Stimulated activated CD4-positive, alpha-beta T cell treated with anti-CD3 and anti-CD28 coated beads, Interleukin-15, amount 100 ng/mL, for 24 hours (primary cell): Measurements from ENCODE around the gene IGF2BP3.
A peak's percentile ranks its signal among the peaks of the same experiment; 100 is the strongest.

Source experiments
- DNase-seq: peaks from one replicate; pipeline ENCODE4 v3.0.0-alpha.2; 2020

The IGF2BP3 gene

DNA sequence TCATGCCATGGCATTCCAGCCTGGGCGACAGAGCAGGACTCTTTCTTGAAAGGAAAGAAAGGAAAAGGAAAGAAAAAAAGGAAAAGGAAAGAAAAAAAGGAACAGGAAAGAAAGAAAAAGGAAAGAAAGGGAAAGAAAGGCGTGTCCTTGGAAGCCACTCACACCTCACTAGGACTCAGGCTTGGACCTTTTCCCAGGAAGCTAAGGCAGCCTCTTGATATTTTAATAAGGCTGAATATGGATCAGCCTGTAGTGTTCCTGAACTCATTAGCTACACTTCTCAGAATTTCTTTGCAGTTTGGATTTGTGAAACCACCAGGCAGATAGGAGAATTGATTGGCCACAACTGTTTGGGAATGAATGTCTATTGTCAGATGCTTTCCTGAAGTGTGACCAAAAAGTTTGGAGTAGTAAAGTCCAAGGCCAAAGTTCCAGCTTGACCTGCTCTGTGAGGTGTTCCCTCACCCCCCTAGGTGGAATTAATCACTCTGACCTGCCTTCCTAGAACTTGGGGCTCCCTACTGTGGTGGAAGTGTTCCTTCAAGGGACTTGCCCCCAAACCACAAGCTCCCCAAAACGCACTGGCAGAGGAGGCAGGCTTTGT lies 178.2 kb downstream of the IGF2BP3 start:
- DNase-seq = no peak

GRCh38 chr7:23290993-23291392 lies 179.3 kb downstream of the IGF2BP3 start:
- DNase-seq = no peak

- DNase-seq = no peak
These were observed 182.7 kb downstream of the IGF2BP3 start for GRCh38 chr7:23287612-23288011.

DNA sequence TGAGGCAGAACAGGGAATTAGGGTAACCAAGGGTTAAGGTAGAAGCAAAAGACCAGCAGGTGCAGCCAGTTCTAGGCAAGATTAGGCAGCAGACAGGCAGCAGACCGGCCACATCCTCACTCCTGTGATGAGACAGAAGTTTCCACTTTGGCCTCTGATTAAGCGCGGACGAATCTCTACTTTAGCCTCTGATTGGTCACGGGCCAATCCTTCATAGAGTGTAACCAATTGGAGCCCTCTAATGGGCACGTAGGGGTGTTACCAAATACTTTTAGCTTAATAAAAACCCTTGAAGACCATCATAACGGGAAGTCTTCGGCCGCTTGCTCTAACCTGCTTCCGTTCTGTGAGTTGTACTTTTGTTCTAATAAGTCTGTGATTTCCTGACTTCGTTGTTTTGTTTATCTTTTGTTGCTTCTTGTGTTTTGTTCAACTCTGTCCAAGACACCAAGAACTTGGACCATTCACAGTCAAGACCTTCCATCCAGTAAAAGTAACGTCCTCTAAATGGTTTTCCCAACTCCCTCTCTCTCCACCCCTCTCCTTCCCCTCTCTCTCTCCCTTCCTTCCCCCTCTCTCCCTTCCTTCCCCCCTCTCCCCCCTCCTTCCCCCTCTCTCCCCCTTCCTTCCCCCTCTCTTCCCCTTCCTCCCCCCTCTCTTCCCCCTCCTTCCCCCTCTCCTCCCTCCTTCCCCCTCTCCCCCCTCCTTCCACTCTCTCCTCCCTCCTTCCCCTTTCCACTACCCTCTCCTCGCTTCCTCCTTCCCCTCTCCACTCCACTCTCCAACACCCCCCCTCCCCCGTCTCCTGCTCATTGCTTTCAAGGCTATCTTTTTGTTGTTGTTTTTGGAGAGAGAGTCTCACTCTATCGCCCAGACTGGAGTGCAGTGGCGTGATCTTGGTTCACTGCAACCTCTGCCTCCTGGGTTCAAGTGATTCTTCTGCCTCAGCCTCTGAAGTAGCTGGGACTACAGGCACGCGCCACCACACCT lies 184.3 kb downstream of the IGF2BP3 start:
- DNase-seq = no peak

GRCh38 chr7:23284871-23285270 lies 185.4 kb downstream of the IGF2BP3 start:
- DNase-seq = no peak

DNA sequence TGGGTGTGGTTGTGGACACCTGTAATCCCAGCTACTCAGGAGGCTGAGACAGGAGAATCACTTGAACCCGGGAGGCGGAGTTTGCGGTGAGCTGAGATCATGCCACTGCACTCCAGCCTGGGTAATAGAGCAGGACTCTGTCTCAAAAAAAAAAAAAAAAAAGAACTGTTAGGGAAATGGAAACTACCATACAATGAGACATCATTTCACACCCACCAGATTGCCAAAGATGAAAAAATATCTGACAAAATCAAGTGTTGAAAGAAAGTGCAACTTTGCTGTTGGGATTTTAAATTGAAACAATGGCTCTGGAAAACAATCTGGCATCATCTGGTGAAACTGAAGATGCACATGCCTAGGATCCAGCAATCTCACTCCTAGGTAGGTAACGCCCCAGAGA lies 187.2 kb downstream of the IGF2BP3 start:
- DNase-seq = no peak

- DNase-seq = no peak
These were observed 190.3 kb downstream of the IGF2BP3 start for GRCh38 chr7:23279819-23280525.

GRCh38 chr7:23277359-23277989 lies 192.8 kb downstream of the IGF2BP3 start:
- DNase-seq = peak; percentile 25

DNA sequence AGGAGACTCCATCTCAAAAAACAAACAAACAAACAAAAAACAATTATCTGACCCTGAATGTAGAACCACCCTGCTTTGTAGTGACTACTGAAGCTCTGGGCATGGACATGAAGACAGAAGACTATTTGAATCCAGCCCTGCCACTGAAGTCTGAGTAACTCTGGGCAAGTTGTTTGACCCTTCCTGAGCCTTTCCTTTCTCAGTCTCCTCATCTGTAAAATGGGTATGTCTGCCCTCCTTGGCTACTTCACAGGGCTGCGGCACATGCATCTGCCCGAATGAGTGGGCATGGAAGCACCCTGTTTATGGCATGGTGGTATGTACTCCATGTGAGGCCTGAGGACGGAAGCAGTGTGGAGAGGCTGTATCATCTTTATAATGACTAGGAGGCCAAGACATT lies 193.3 kb downstream of the IGF2BP3 start:
- no peak for DNase-seq

GRCh38 chr7:23276376-23276775 lies 193.9 kb downstream of the IGF2BP3 start:
- DNase-seq = no peak

DNA sequence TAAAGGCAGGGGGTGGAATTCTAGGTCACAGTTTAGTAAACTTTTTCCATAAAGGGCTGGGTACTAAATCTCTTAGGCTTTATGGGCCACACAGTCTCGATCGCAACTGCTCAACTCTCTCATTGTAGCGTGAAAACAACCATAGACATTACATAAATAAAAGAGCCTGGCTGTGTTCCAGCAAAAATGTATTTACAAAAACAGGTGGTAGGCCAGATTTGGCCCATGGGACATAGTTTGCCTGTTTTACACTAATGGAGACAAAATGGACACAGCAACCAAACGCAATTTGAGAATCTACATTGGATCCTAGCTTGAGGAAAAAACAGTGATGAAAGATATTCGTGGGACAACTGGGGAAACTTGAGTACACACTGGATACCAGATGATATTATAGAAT lies 194.4 kb downstream of the IGF2BP3 start:
- no peak for DNase-seq

DNA sequence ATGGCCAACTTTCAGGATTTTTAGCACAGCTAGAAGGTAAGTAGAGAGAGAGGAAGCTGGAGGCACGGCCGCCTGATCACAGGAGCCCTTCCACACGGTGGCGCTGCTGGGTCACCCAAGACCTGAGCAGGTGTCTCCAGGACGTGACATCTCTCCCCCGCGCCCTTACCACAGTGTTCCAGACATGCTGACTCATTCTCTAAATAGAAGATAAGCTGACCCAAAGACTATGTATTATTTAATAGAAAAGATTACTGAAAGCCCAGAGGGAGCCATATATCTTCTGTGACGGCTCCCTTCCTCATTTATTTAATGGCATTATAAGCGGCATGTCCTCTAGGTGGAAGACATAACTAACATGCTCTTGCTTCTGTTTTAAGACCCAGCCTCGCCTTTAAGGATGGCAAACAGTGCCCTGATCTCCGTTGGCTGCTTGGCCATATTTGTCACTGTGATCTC lies 197.1 kb downstream of the IGF2BP3 start:
- DNase-seq = peak; percentile 96

GRCh38 chr7:23272275-23272674 lies 198.0 kb downstream of the IGF2BP3 start:
- no peak for DNase-seq

DNA sequence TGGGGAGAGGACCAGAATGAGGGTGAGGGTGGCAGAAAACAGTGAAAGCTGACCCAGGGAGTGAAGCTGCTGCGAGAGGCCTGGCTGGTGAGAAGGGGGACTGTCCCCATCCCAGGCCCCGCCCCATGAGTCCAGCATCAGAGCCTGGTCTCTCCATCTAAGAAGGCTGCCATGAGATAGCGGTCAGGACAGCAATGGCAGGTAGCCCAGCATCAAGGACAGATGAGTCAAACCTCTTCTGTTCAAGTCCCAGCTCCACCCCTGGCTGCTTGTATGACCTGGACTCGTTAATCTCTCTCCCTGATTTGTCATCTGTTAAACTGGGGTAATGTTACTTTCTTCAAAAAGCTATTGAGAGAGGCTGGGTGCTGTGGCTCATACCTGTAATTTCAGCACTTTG lies 201.5 kb downstream of the IGF2BP3 start:
- no peak for DNase-seq

DNA sequence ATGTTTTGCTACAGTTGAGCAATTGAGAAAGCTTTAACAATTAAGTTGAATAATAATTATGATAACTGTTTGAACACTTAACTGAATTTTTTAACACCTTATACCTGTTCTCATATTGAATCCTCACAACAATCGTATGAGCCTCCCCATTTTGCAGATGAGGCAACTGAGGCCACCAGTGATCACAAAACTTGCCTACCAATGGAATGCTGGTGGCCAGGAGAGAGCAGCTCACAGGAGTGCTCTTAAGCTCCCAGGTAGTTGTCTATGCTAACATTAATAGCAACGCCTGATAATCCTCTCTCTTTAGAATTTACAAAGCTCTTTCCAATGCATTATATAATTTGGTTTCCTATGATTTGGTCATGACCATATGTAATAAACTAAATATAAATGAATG lies 202.1 kb downstream of the IGF2BP3 start:
- no peak for DNase-seq

DNA sequence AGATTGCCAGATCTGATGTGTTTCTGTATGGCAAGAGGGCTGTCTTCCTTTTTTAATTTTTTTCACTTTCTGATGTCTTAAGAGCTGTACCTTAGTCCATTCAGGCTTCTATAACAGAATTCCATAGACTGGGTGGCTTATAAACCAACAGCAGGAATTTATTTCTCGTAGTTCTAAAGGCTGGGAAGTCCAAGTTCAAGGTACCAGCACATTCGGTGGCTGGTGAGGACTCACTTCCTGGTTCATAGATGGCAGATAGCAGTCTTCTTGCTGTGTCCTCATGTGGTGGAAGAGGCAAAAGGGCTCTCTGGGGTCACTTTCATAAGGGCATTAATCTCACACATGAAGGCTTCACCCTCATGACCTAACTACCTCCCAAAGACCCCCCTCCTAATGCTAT lies 202.9 kb downstream of the IGF2BP3 start:
- DNase-seq = no peak

DNA sequence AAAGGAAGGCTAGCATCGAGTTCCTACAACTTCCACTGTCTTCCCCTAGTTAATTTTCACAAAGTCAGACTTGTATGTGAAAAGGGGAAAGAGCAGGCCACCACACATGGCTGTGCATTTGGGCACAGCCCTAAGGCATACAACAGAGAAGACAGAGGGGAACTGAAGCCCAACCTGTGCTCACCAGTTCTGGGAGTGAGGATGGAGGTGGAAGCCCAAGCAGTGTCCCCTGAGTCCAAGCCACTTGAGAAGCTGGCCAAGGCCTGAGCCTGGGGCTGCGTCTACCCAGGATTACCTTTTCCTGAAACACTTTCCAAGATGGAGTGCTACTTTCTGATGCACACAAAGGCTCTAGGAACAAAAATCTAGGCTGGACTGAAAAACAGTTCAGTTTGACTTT lies 203.4 kb downstream of the IGF2BP3 start:
- no peak for DNase-seq

DNA sequence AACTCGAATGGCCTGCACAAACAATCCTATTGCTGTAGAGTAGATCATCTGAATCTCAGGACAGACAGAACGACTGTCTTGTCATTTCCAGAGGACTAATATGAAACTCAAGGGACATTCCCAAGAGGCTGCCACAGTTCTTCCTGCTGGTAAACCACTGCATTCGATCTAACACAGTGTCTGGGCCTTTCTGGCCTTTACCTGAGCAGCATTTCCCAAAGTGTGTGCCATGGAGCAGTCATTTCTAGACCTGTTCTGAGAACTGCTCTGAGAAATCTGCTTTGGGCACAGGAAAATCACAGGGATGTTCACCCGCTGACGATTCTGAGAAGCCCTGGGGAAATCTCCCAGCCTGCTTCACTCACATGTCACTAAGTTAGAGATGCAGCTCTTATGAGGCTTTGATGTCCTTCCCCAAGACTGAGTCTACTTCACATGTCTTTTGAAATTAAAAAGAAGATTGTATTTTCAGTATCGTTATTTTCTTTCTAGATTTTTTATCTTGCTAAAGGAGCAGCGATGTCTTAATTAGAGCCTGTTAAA lies 205.3 kb downstream of the IGF2BP3 start:
- no peak for DNase-seq

DNA sequence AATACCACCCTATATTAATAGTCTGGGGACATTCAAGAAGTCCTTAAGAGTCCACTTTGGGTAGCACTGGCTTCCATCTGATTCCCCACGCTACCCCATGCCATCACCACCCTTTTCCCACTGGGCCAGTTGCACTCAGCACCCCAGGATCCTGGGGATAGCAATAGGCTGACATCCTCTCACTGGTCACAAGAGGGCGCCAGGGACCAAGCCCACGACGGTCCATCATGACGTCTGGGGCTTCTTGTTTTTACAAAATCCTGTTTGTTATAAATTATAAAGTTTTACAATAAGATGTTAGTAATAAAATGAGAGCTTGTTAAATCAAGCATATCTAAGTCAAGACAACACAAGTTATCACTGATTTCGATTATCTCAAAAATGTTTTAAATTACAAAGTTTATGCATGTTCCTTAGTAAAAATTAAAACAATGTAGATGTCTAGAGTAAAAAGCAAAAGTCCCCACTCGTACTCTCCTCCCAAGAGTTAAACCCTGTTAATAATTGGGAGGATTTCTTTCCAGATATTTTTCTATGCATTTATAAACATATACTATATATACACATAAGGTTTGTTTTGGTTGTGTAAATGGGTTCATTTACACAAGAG lies 208.3 kb downstream of the IGF2BP3 start:
- peak; percentile 75 for DNase-seq

DNA sequence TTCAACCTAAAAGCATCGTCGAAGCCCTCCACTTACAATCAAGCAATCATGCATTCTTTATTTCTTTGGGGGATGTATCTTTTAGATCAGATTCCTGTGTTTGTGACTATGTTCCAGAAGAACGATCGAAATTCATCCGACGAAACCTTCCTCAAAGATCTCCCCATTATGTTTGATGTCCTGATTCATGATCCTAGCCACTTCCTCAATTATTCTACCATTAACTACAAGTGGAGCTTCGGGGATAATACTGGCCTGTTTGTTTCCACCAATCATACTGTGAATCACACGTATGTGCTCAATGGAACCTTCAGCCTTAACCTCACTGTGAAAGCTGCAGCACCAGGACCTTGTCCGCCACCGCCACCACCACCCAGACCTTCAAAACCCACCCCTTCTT lies 209.9 kb downstream of the IGF2BP3 start:
- DNase-seq = no peak
